CD4-positive, alpha-beta T cell treated with Interleukin-17A for 1 hour (primary cell): ENCODE results near the gene ALB.

Source experiments
- DNase-seq: peaks from one replicate; pipeline ENCODE4 v3.0.0-alpha.2; 2020

Gene ALB

GRCh38 chr4:73452953-73453700 is 49.0 kb downstream of the ALB start:
- DNase-seq = no peak

DNA sequence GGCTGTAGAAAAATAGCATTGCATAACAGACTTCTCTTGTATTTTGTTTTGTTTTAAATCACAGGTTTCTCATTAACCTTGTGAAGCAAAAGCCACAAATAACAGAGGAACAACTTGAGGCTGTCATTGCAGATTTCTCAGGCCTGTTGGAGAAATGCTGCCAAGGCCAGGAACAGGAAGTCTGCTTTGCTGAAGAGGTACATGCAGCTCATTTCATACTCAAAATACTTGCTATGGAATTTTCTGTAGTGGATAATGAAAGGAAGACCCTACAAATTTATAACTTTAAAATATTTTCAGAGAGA is 49.6 kb downstream of the ALB start:
- DNase-seq = no peak

GRCh38 chr4:73454920-73455319 is 50.8 kb downstream of the ALB start:
- no peak for DNase-seq

GRCh38 chr4:73456177-73457022 is 52.3 kb downstream of the ALB start:
- no peak for DNase-seq

DNA sequence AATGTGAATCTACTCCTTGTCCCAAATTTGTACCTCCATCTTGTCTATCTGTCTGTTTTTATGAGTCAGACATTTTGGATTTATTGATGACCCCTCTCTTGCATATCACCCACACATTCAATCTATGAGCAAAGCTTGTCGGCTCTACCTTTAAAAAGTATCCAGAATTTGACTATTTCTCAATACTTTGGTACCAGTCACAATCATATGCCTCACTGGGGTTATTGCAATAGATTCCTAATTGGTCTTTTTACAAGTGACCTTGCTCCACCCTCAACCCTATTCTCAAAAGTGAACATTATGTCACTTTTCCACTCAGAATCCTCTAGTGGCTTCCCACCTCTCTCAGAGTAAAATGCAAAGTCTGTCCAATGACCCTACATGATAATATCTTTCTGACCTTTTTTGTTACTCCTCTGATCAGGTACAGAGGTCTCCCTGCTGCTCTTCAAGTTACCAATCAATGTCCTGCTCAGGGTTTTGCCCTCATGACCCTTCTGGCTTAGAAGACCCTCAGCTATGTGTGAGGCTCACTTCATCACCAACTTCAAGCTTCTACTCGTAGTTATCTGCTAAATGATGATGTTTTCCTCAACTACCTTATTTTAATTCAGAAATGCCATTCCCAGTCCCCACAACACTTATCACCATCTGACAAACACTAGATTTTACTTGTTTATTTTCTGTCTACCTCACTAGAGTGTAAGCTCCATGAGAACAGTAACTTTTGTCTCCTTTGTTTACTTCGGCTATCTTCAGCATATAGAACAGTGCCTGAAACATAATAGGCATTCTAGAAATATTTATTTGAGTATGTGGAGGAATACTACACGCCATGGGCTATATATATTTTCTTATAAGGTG is 54.3 kb downstream of the ALB start:
- DNase-seq = no peak

- no peak for DNase-seq
Measured at GRCh38 chr4:73459048-73459421, 54.9 kb downstream of the ALB start.

DNA sequence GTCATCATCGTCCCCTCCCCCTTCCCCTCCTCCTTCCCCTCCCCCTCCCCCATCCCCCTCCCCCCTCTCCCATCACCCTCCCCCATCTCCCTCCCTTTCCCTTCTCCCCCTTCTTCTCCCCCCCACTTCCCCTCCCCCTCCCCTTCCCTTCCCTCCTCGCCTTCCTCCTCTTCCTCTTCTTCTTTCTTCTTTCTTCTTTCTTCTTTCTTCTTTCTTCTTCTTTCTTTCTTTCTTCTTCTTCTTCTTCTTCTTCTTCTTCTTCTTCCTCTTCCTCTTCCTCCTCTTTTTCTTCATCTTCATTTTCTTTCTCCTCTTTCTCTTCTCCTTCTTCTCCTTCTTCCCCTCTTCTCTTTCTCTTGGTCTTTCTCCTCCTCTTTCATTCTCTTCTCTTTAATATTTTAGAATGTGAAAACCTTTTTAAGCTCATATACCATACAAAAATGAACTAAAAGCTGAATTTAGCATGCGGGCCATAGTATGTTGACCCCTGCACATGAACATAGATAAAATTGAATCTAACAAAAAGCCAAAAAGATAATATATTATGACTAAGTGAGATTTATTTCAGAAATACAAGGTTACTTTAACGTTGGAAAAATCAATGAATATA is 56.9 kb downstream of the ALB start:
- no peak for DNase-seq

DNA sequence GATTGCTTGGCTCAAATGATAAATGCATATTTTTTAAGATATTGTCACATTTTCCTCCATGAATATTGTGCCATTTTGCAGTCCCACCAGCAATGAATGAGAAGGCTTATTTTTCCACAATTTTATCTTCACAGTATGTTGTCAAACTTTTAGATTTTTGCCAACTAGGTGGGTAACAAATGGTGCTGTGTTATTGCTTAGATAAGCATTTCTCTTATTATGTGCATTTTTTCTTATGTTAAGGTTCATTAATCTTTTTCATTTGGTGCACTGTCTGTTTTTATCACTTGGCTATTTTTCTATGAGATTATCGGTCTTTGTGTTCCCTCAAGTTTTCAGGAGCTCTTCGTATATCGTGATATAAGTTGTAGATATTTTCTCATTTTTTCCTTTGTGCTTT is 64.1 kb downstream of the ALB start:
- no peak for DNase-seq

GRCh38 chr4:73470728-73471127 is 66.6 kb downstream of the ALB start:
- DNase-seq = no peak
